Measurements from ENCODE around the gene KDM4C. TPM values are rescaled to one million over a fixed set of nuclear protein-coding genes. Genes with fewer than 3 reads are reported as not detected.

The KDM4C gene
- total and polyA plus RNA-seq, 2 of the 13 experiments (the other 11 are each of a cell fraction or from before 2014, with no cell fraction given) = 19.4 to 23.6 TPM

DNA sequence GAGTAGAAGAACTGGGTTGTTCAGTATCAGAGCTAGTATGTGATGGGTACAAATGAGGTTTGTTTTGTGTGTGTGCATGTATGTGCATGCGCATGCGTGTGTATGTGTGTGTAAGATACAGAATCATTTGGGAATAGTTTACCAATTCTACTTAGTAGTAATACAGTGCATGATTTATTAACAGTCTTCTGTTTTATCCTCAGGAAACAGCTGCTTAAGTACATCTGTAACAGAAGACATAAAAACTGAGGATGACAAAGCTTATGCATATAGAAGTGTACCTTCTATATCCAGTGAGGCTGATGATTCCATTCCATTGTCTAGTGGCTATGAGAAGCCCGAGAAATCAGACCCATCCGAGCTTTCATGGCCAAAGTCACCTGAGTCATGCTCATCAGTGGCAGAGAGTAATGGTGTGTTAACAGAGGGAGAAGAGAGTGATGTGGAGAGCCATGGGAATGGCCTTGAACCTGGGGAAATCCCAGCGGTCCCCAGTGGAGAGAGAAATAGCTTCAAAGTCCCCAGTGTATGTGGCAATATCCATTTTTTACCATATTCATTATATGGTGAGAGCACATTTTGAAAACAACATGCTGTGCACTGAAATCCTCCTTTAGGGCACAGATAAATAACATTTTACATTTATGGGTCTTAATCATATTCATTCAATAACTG, 228.5 kb downstream of the KDM4C start (continued):
- TF ChIP-seq, protein P1, sequence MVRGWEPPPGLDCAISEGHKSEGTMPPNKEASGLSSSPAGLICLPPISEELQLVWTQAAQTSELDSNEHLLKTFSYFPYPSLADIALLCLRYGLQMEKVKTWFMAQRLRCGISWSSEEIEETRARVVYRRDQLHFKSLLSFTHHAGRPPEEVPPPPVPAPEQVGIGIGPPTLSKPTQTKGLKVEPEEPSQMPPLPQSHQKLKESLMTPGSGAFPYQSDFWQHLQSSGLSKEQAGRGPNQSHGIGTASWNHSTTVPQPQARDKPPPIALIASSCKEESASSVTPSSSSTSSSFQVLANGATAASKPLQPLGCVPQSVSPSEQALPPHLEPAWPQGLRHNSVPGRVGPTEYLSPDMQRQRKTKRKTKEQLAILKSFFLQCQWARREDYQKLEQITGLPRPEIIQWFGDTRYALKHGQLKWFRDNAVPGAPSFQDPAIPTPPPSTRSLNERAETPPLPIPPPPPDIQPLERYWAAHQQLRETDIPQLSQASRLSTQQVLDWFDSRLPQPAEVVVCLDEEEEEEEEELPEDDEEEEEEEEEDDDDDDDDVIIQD (CRISPR knock-in tag; IDR thresholded peaks at IDR 0.05; ENCODE audit: low read depth) = peak; percentile 64; the same call in 1 of the 2 replicates
- peak; percentile 32; the same call in 1 of the 2 replicates for TF ChIP-seq HNF4A (CRISPR knock-in tag; IDR thresholded peaks at IDR 0.05)
- TF ChIP-seq AGO1 (IDR thresholded peaks at IDR 0.05; ENCODE audit: low read depth, low read length, poor library complexity, severe bottlenecking) = no peak
- TF ChIP-seq, protein P2, sequence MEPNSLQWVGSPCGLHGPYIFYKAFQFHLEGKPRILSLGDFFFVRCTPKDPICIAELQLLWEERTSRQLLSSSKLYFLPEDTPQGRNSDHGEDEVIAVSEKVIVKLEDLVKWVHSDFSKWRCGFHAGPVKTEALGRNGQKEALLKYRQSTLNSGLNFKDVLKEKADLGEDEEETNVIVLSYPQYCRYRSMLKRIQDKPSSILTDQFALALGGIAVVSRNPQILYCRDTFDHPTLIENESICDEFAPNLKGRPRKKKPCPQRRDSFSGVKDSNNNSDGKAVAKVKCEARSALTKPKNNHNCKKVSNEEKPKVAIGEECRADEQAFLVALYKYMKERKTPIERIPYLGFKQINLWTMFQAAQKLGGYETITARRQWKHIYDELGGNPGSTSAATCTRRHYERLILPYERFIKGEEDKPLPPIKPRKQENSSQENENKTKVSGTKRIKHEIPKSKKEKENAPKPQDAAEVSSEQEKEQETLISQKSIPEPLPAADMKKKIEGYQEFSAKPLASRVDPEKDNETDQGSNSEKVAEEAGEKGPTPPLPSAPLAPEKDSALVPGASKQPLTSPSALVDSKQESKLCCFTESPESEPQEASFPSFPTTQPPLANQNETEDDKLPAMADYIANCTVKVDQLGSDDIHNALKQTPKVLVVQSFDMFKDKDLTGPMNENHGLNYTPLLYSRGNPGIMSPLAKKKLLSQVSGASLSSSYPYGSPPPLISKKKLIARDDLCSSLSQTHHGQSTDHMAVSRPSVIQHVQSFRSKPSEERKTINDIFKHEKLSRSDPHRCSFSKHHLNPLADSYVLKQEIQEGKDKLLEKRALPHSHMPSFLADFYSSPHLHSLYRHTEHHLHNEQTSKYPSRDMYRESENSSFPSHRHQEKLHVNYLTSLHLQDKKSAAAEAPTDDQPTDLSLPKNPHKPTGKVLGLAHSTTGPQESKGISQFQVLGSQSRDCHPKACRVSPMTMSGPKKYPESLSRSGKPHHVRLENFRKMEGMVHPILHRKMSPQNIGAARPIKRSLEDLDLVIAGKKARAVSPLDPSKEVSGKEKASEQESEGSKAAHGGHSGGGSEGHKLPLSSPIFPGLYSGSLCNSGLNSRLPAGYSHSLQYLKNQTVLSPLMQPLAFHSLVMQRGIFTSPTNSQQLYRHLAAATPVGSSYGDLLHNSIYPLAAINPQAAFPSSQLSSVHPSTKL (CRISPR knock-in tag; IDR thresholded peaks at IDR 0.05) = peak; percentile 31; the same call in 1 of the 2 replicates

GRCh38 chr9:6987381-6987780, 229.6 kb downstream of the KDM4C start:
- no peak for ATAC-seq
- ChIA-PET POLR2A (no interaction called here), CTCF (ENCODE audit: low intra/inter-chr PET ratio, low total read pairs) (no interaction called here)
- Histone ChIP-seq H3K9me3 (ENCODE audit: low read length) (no peaks in the 10 kb centered on the region), H3K9ac (ENCODE audit: insufficient read depth, low read depth, low read length) (no peak overlapping the region), H2AFZ (ENCODE audit: low read length) (no peak overlapping the region), H3K27ac (ENCODE audit: extremely low read length, insufficient read depth, low read length) (no peak overlapping the region), H4K20me1 (ENCODE audit: insufficient read depth, low read length) (no peaks in the 10 kb centered on the region), H3K4me1 (ENCODE audit: insufficient read depth, low read length) (peaks cover 9% of the 10 kb centered on the region), H3K36me3 (replicated peaks in 1 of 2; ENCODE audit: control insufficient read depth in 1 of 2, insufficient read depth in 2 of 2, low read length in 2 of 2) (peaks cover 11 to 51% of the 10 kb centered on the region in 2 experiments), H3K27me3 (ENCODE audit: control insufficient read depth in 1 of 2, insufficient read depth in 2 of 2, low read length in 2 of 2) (no peaks in the 10 kb centered on the region), H3K4me3 (replicated peaks in 1 of 3; ENCODE audit: insufficient read depth in 1 of 3, low read depth in 2 of 3, low read length in 3 of 3) (no peak overlapping the region), H3K79me2 (ENCODE audit: insufficient read depth, low read length) (no peaks in the 10 kb centered on the region), H3K4me2 (ENCODE audit: low read depth, low read length) (no peak overlapping the region)
- FAIRE-seq = no peak
- no TSS peak for BruUV-seq (replicated peaks)
- WGBS (ENCODE audit: low lambda C conversion rate) = 81% methylated on average over 3 of the region's 3 CpGs
- intact Hi-C loops (cut with micrococcal nuclease; ENCODE audit: unreplicated experiment) = loop anchor here (2.0 kb wide), 1 partner anchor 33 kb away; no protein-coding TSS in a partner anchor
- in situ Hi-C loops (cut with HindIII; ENCODE audit: extremely low pct_ligation_motif_present, low pct_unique_long_range_greater_than_20kb) = no loop called here
- DNase-seq (ENCODE audit: low spot score) = no peak
- TF ChIP-seq, protein P3, sequence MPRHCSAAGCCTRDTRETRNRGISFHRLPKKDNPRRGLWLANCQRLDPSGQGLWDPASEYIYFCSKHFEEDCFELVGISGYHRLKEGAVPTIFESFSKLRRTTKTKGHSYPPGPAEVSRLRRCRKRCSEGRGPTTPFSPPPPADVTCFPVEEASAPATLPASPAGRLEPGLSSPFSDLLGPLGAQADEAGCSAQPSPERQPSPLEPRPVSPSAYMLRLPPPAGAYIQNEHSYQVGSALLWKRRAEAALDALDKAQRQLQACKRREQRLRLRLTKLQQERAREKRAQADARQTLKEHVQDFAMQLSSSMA (CRISPR knock-in tag; IDR thresholded peaks at IDR 0.05) = no peak
- TF ChIP-seq, protein P4, sequence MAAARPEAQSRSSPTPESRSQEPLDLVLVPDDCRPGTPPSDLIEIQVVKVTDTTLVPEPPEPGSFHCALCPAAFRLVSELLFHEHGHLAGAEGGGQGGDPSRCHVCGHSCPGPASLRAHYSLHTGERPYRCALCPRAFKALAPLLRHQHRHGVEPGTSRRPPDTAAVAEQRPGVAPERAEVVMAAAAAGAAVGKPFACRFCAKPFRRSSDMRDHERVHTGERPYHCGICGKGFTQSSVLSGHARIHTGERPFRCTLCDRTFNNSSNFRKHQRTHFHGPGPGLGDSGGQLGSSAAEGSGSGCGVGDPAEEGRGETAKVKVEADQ (CRISPR knock-in tag; IDR thresholded peaks at IDR 0.05; ENCODE audit: borderline replicate concordance) = no peak
- TF ChIP-seq MEIS1 (CRISPR knock-in tag; IDR thresholded peaks at IDR 0.05; ENCODE audit: borderline replicate concordance) (no peak), JUN (CRISPR knock-in tag; IDR thresholded peaks at IDR 0.05) (no peak), ZUFSP (CRISPR knock-in tag; IDR thresholded peaks at IDR 0.05; ENCODE audit: borderline replicate concordance) (no peak), AGO1 (IDR thresholded peaks at IDR 0.05; ENCODE audit: low read depth, low read length, poor library complexity, severe bottlenecking) (no peak), JUND (CRISPR knock-in tag; IDR thresholded peaks at IDR 0.05) (no peak), ZNF720 (CRISPR knock-in tag; IDR thresholded peaks at IDR 0.05) (no peak), SNRNP70 (IDR thresholded peaks at IDR 0.05; ENCODE audit: low read depth, low read length) (no peak), GFI1 (CRISPR knock-in tag; IDR thresholded peaks at IDR 0.05; ENCODE audit: borderline replicate concordance) (no peak)
